Spleen (tissue), 11 donors: ENCODE data around the gene WNT9B. TPM values are rescaled to one million over a fixed set of nuclear protein-coding genes. Genes with fewer than 3 reads are reported as not detected.

Source experiments
- DNase-seq: peaks from one replicate; pipeline ENCODE4 v3.0.0-alpha.2; 2020
- H3K27ac ChIP-seq, 8 donors: fragments of 200-600 bp; sonication (generic) in 7 of 8; 1 replicate in 4 of 8; 2 replicates in 4 of 8; pipeline versions ENCODE4 v1.5.0 to v1.8.0; 2016 to 2021; ENCODE audit warnings: inconsistent platforms in 4 of 8, mild to moderate bottlenecking in 4 of 8, moderate library complexity in 1 of 8
- H3K27me3 ChIP-seq, 7 donors: fragments of 200-600 bp; sonication (generic) in 6 of 7; replicated peaks in 1 of 7; 1 replicate in 4 of 7; 2 replicates in 3 of 7; pipeline versions ENCODE4 v1.5.0 to v1.8.0; 2016 to 2021; ENCODE audit warnings: inconsistent platforms in 3 of 7, mild to moderate bottlenecking in 1 of 7
- H3K36me3 ChIP-seq, 6 donors: fragments of 200-600 bp; sonication (generic) in 5 of 6; 1 replicate in 4 of 6; 2 replicates in 2 of 6; pipeline versions ENCODE4 v1.5.0 to v1.8.0; 2016 to 2021; ENCODE audit warnings: inconsistent platforms in 2 of 6
- H3K4me1 ChIP-seq, 6 donors: fragments of 200-600 bp; sonication (generic) in 5 of 6; 1 replicate in 3 of 6; 2 replicates in 3 of 6; pipeline versions ENCODE4 v1.5.0 to v1.8.0; 2016 to 2021; ENCODE audit warnings: inconsistent platforms in 3 of 6
- H3K4me3 ChIP-seq, 8 donors: fragments of 200-600 bp; sonication (generic) in 7 of 8; 1 replicate in 4 of 8; 2 replicates in 4 of 8; pipeline versions ENCODE4 v1.5.0 to v1.8.0; 2016 to 2021; ENCODE audit warnings: inconsistent platforms in 4 of 8, mild to moderate bottlenecking in 4 of 8, moderate library complexity in 2 of 8
- H3K9me3 ChIP-seq, 8 donors: fragments of 200-600 bp; sonication (generic) in 7 of 8; 1 replicate in 4 of 8; 2 replicates in 4 of 8; pipeline versions ENCODE4 v1.5.0 to v1.8.0; 2016 to 2021; ENCODE audit warnings: inconsistent platforms in 4 of 8
- CTCF ChIP-seq, 11 experiments: fragments of 200-600 bp in 7 of 11; fragments of 450-650 bp in 4 of 11; sonication (generic) in 4 of 11; IDR thresholded peaks in 8 of 11; conservative IDR thresholded peaks in 3 of 11; 1 replicate in 7 of 11; 2 replicates in 4 of 11; pipeline versions ENCODE4 v1.4.0 to v1.8.0; 2016 to 2021; ENCODE audit warnings: antibody characterized with exemption in 11 of 11, inconsistent platforms in 4 of 11, mild to moderate bottlenecking in 1 of 11
- POLR2A ChIP-seq, 3 donors: fragments of 450-650 bp; IDR thresholded peaks; one replicate each; pipeline ENCODE4 v1.5.1; 2017; ENCODE audit warnings: antibody characterized with exemption in 3 of 3, mild to moderate bottlenecking in 1 of 3
- POLR2AphosphoS5 ChIP-seq, 3 donors: sonication (generic); formaldehyde crosslinking; IDR thresholded peaks; one replicate each; pipeline ENCODE4 v1.5.1; 2017; ENCODE audit warnings: antibody characterized with exemption in 3 of 3
- WGBS, 5 donors: extraction: QIAGEN DNeasy Blood & Tissue Kit in 3 of 5; methylation state at CpG; one replicate each; pipeline versions ENCODE4 v1.1.5 to v1.1.7; 2013 to 2018; 5-methylcytosine and 5-hydroxymethylcytosine counted together
- intact Hi-C: fragments of 100-400 bp; cut with DNase I; formaldehyde crosslinking; loops from one replicate; pipeline ENCODE4 v1.15.0; 2023; ENCODE audit warnings: low total_unique reads
- polyA plus RNA-seq, 3 donors: library from polyadenylated mRNA; stranded (reverse); fragments of 200-250 nt; gene quantifications; one replicate each; pipeline ENCODE4 v1.2.1, GENCODE V29; 2013
- total RNA-seq, 7 donors: library from RNA; depleted of rRNA in 3 of 7; stranded (reverse); fragments of >200 nt in 3 of 7; fragmentation: NEBNext Ultra II Directional in 4 of 7; extraction: Animal tissue kit (Norgen Biotek cat#: 25700) in 4 of 7; gene quantifications; one replicate each; pipeline versions ENCODE4 v1.1.0 to v1.2.1, GENCODE V29; 2016 to 2021
- donor health status: healthy with polysubstance abuse.
- donor health status: DM: no; HTN: no; CAD: no; lungs with moderate emphysema.
- donor health status: DM: no; HTN: no; CAD: no.
- donor health status: Bipolar disorder and iron deficiency.
- donor health status: healthy.
- donor health status: DM: no; HTN: no; CAD: no.
- donor health status: DM: yes; HTN: yes; CAD: no.

The WNT9B gene
- total and polyA plus RNA-seq, 10 donors, result 0.03 to 13.4 (median 0.69) TPM

DNA sequence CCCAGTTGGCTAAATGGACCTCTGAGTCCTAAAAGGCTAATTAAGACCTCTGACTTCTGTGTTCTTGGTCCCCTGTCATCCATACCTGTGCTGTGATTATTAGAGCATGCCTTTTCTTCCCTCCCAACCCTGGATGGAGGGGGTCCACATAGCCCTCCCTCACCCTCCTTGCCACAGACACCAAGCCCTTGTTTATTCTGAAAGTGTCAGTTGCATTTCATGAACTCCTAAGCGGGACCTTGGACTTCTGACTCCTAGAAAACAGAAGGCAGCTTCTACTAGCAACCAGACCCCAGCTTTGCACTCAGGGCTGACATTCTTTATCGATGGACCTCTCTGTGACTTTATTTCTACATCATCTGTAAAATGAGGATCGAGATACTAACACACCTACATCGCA lies 38.1 kb downstream of the WNT9B start:
- no peak for TF ChIP-seq CTCF (IDR thresholded peaks at IDR 0.05 in 8 of 11, conservative IDR thresholded peaks at IDR 0.05 in 3 of 11)
- no peak for DNase-seq
- WGBS, 5 donors, result 86 to 93% (median 92%) methylated on average over 4 of the region's 4 CpGs
- Histone ChIP-seq H3K9me3 (no peaks in the 10 kb centered on the region), H3K4me3 (no peak overlapping the region), H3K27ac (no peak overlapping the region), H3K27me3 (peaks cover 0 to 13% (median 0%) of the 10 kb centered on the region in 7 donors), H3K36me3 (no peaks in the 10 kb centered on the region), H3K4me1 (peaks cover 0 to 24% (median 7%) of the 10 kb centered on the region in 6 donors)
- intact Hi-C loops, result no loop called here

DNA sequence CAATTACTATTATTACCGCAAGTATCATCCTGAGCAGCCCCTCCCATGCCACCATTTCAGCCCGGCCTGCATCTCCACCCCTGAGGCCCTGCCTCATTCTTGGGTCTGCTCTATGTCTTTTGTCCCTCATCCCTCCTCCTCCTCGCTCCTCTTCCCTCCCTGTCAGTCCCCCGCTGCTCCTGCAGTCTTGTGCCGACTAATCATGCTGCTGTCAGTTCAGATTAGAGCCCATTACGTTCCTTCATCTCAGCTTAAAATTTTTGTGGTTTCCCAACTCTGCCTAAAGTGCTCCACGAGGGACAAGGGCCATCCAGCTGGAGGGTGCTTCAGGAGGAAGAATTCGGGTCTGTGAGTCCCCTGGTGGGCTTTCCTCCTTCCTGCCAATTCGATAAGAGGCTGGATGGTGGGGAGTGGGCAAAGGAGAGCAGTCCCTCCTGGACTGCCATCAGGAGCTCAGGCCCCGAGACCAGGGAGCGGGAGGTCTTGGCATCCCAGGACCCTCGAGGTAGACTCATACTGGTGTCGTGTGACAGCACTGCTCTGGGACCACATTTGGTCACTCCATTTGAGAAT lies 38.7 kb downstream of the WNT9B start:
- Histone ChIP-seq H3K4me3 (no peak overlapping the region), H3K9me3 (no peaks in the 10 kb centered on the region), H3K36me3 (no peaks in the 10 kb centered on the region), H3K4me1 (peaks cover 0 to 29% (median 9%) of the 10 kb centered on the region in 6 donors), H3K27me3 (peaks cover 0 to 14% (median 0%) of the 10 kb centered on the region in 7 donors), H3K27ac (no peak overlapping the region)
- no peak for DNase-seq
- TF ChIP-seq CTCF (IDR thresholded peaks at IDR 0.05 in 8 of 11, conservative IDR thresholded peaks at IDR 0.05 in 3 of 11) (no peak), POLR2A (IDR thresholded peaks at IDR 0.05) (no peak), POLR2AphosphoS5 (IDR thresholded peaks at IDR 0.05) (no peak)
- 48 to 81% (median 74%) methylated on average over 10 to 13 of the region's 13 CpGs for WGBS, 5 donors
- intact Hi-C loops, result no loop called here

GRCh38 chr17:46890638-46891037 lies 39.3 kb downstream of the WNT9B start:
- TF ChIP-seq CTCF (IDR thresholded peaks at IDR 0.05 in 8 of 11, conservative IDR thresholded peaks at IDR 0.05 in 3 of 11) (no peak), POLR2A (IDR thresholded peaks at IDR 0.05) (no peak), POLR2AphosphoS5 (IDR thresholded peaks at IDR 0.05) (no peak)
- no peak for DNase-seq
- Histone ChIP-seq H3K36me3 (no peaks in the 10 kb centered on the region), H3K9me3 (no peaks in the 10 kb centered on the region), H3K27me3 (peaks cover 0 to 10% (median 0%) of the 10 kb centered on the region in 7 donors), H3K27ac (no peak overlapping the region), H3K4me3 (no peak overlapping the region), H3K4me1 (peaks cover 0 to 35% (median 12%) of the 10 kb centered on the region in 6 donors)
- WGBS, 5 donors, result 35 to 51% (median 39%) methylated on average over 6 of the region's 6 CpGs
- intact Hi-C loops, result no loop called here

GRCh38 chr17:46892192-46892703 lies 40.9 kb downstream of the WNT9B start:
- peaks cover 0 to 39% (median 12%) of the 10 kb centered on the region in 6 donors for H3K4me1 ChIP-seq
- TF ChIP-seq CTCF (IDR thresholded peaks at IDR 0.05 in 8 of 11, conservative IDR thresholded peaks at IDR 0.05 in 3 of 11), result no peak
- no peak for TF ChIP-seq POLR2A (IDR thresholded peaks at IDR 0.05)
- no peak for TF ChIP-seq POLR2AphosphoS5 (IDR thresholded peaks at IDR 0.05)
- no peak overlapping the region for H3K27ac ChIP-seq
- H3K27me3 ChIP-seq, result peaks cover 0 to 7% (median 0%) of the 10 kb centered on the region in 7 donors
- H3K9me3 ChIP-seq, result no peaks in the 10 kb centered on the region
- intact Hi-C loops, result no loop called here
- 49 to 61% (median 56%) methylated on average over 4 of the region's 4 CpGs for WGBS, 5 donors
- no peak for DNase-seq
- H3K4me3 ChIP-seq, result no peak overlapping the region
- no peaks in the 10 kb centered on the region for H3K36me3 ChIP-seq
